HG03342 (cell line): ENCODE data around the gene MEPE.
"Not testable (repeated sequence)": the region's sequence is repeated elsewhere in the genome, so short reads cannot be mapped to it uniquely, and the experiment has no call there.

ENCODE experiments used
- ATAC-seq: cut with Tn5 transposase; IDR thresholded peaks from one replicate; pipeline ENCODE4 v1.9.1; 2021; ENCODE audit warnings: mild to moderate bottlenecking, moderate library complexity; ENCODE audit not compliant: unreplicated experiment

MEPE gene

GRCh38 chr4:87882321-87882720 is 49.6 kb downstream of the MEPE start:
- no peak for ATAC-seq

DNA sequence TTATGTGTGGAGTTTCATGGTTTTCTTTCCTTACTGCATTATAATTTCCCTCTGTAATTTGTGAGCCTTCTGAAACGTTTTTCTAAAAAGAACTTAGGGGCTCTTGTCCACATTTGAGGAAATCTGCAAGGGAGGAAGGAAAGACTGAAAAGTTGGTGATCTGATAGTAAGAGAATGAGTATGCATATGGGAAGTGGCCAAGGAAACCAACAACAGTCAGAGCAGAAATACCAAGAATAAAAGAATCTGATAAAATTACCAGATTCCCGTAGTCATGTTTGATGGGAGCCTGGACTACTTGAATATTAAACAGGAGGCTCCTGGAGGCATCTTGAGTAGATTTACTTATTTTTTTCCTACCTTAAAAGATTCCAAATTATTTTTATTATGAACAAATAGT is 50.1 kb downstream of the MEPE start:
- no peak for ATAC-seq

GRCh38 chr4:87884976-87885549 is 52.3 kb downstream of the MEPE start:
- no peak for ATAC-seq

DNA sequence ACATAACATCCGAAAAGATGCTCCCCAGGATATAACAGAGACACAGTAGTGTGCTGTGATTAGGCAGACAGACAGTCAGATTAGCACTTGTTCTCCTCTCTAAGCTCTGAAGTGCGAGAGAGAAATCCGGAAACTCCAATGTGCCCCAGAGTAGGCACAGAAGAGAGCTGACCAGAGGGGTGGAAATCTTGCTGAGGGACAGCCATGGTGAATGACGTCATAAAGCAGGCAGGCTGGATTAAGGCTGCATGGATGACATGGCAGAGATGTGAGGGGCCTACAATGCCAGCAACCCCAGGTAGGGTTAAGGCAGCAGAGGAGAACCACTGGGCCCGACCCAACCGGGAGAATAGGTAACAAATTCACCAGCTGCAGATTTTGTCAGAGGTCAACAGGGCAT is 53.3 kb downstream of the MEPE start:
- no peak for ATAC-seq

DNA sequence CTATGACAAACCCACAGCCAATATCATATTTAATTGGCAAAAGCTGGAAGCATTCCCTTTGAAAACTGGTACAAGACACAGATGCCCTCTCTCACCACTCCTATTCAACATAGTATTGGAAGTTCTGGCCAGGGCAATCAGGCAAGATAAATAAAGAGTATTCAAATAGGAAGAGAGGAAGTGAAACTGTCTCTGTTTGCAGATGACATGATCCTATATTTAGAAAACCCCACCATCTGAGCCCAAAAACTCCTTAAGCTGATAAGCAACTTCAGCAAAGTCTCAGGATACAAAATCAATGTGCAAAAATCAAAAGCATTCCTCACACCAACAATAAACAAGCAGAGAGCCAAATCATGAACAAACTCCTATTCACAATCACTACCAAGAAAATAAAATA is 58.0 kb downstream of the MEPE start:
- not testable (repeated sequence) for ATAC-seq

DNA sequence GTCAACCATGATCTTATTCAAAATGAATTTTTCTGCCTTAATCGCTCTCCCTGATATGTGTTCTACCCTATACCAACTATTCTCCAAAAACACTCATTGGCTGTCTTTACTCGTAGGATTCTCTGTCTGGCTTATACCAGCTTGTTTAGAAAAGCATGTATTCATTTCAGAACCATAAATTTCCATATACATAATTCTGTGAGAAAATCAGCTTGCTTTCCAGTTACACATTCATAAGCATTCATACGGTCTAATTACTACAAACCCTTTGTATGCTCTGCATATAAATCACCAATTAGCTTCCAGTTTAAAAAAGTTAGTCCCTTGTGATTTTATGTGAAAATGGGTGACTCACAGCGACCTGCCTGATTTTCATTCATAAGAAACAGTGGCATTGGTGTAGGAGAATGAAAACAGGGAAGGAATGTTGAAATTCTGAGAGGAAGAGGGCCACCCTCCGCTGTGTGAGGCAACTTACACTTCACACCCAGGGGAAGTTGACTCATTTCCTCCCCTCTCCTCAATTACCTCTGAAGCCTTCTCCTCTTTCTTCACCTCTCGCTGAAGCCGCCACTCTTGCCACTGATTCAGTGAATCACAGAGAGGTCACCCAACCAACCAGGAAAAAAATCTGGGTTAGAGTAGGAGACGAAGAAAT is 63.3 kb downstream of the MEPE start:
- no peak for ATAC-seq
